ENCODE results near the gene LZIC. TPM values are rescaled to one million over a fixed set of nuclear protein-coding genes. Genes with fewer than 3 reads are reported as not detected.

Gene LZIC
- total RNA-seq, 1 experiment from 2014 or later: 37.2 TPM

GRCh38 chr1:9912264-9912936 lies 30.8 kb downstream of the LZIC start:
- peaks cover 27% of the 10 kb centered on the region for H3K4me1 Mint-ChIP-seq (ENCODE audit: insufficient read depth, unreplicated experiment)
- no peak overlapping the region for H3K27ac Mint-ChIP-seq (ENCODE audit: low read depth, unreplicated experiment)
- no TSS peak for BruUV-seq (replicated peaks)
- CTCF ChIA-PET: interaction anchor here (0.6 to 6.6 kb wide), 3 partner anchors 22 to 128 kb away, joined by 3 to 102 read pairs (median 4); no protein-coding TSS in a partner anchor
- TF ChIP-seq CTCF (IDR thresholded peaks at IDR 0.05; ENCODE audit: unreplicated experiment): no peak
- DNase-seq (ENCODE audit: unreplicated experiment): no peak
- H3K27me3 Mint-ChIP-seq (ENCODE audit: insufficient read depth, unreplicated experiment): no peaks in the 10 kb centered on the region
- peak overlapping the region; percentile 26 for H3K4me3 Mint-ChIP-seq (ENCODE audit: unreplicated experiment)
- no peaks in the 10 kb centered on the region for H3K9me3 Mint-ChIP-seq (ENCODE audit: unreplicated experiment)
- no peaks in the 10 kb centered on the region for H3K36me3 Mint-ChIP-seq (ENCODE audit: insufficient read depth, unreplicated experiment)
- intact Hi-C loops (cut with micrococcal nuclease): loop anchor here (5.0 kb wide), 1 partner anchor 85 kb away; no protein-coding TSS in a partner anchor
- POLR2A ChIA-PET: interaction anchor here (0.7 to 2.8 kb wide), 2 partner anchors 35 to 37 kb away, joined by 3 to 7 read pairs; no protein-coding TSS in a partner anchor

- Mint-ChIP-seq H3K4me3 (ENCODE audit: unreplicated experiment) (peak overlapping the region; percentile 93), H3K36me3 (ENCODE audit: insufficient read depth, unreplicated experiment) (no peaks in the 10 kb centered on the region), H3K27ac (ENCODE audit: low read depth, unreplicated experiment) (peak overlapping the region; percentile 99), H3K27me3 (ENCODE audit: insufficient read depth, unreplicated experiment) (no peaks in the 10 kb centered on the region), H3K9me3 (ENCODE audit: unreplicated experiment) (no peaks in the 10 kb centered on the region), H3K4me1 (ENCODE audit: insufficient read depth, unreplicated experiment) (peaks cover 30% of the 10 kb centered on the region)
- no peak for TF ChIP-seq CTCF (IDR thresholded peaks at IDR 0.05; ENCODE audit: unreplicated experiment)
- DNase-seq (ENCODE audit: unreplicated experiment): peak; percentile 99
- intact Hi-C loops (cut with micrococcal nuclease): loop anchor here (5.0 kb wide), 1 partner anchor 83 kb away; no protein-coding TSS in a partner anchor
- BruUV-seq (replicated peaks): TSS peak; percentile 47
- ChIA-PET POLR2A (interaction anchor here (0.6 to 1.8 kb wide), 19 partner anchors 11 to 300 kb away, joined by 3 to 42 read pairs (median 5); partner anchors contain the start of genes KIF1B, LZIC and NMNAT1), CTCF (interaction anchor here (0.6 to 1.1 kb wide), 3 partner anchors 35 to 266 kb away, joined by 3 to 4 read pairs (median 3); no protein-coding TSS in a partner anchor)
Measured at GRCh38 chr1:9910423-9911178, 32.6 kb downstream of the LZIC start.

GRCh38 chr1:9910076-9910422 lies 33.1 kb downstream of the LZIC start, which contains the start of gene CTNNBIP1:
Gene CTNNBIP1, minus strand, starts transcription at chr1:9910269. Its CDS starts 38,205 bp downstream, at chr1:9872064.
- H3K36me3 Mint-ChIP-seq (ENCODE audit: insufficient read depth, unreplicated experiment): no peaks in the 10 kb centered on the region
- no peaks in the 10 kb centered on the region for H3K27me3 Mint-ChIP-seq (ENCODE audit: insufficient read depth, unreplicated experiment)
- no peaks in the 10 kb centered on the region for H3K9me3 Mint-ChIP-seq (ENCODE audit: unreplicated experiment)
- no TSS peak for BruUV-seq (replicated peaks)
- peak within 1 kb of the TSS; percentile 93 for H3K4me3 Mint-ChIP-seq (ENCODE audit: unreplicated experiment)
- intact Hi-C loops (cut with micrococcal nuclease): loop anchor here (5.0 kb wide), 1 partner anchor 83 kb away; no protein-coding TSS in a partner anchor
- DNase-seq (ENCODE audit: unreplicated experiment): no peak
- POLR2A ChIA-PET: interaction anchor here (1.2 to 4.6 kb wide), 9 partner anchors 16 to 39 kb away, joined by 3 to 77 read pairs (median 15); partner anchors contain the start of genes LZIC and NMNAT1
- CTCF ChIA-PET: interaction anchor here (1.1 kb wide), 1 partner anchor 42 kb away, joined by 4 read pairs; no protein-coding TSS in a partner anchor
- H3K4me1 Mint-ChIP-seq (ENCODE audit: insufficient read depth, unreplicated experiment): peaks cover 30% of the 10 kb centered on the region
- H3K27ac Mint-ChIP-seq (ENCODE audit: low read depth, unreplicated experiment): peak within 1 kb of the TSS; percentile 99
- no peak for TF ChIP-seq CTCF (IDR thresholded peaks at IDR 0.05; ENCODE audit: unreplicated experiment)
